ENCODE data around the gene TNFRSF17. TPM values are rescaled to one million over a fixed set of nuclear protein-coding genes. Genes with fewer than 3 reads are reported as not detected.
A peak's percentile ranks its signal among the peaks of the same experiment; 100 is the strongest.

Gene TNFRSF17
- total RNA-seq, 4 donors from 2014 or later, result not detected

GRCh38 chr16:12010388-12011251, 45.6 kb downstream of the TNFRSF17 start:
- Histone ChIP-seq H3K27me3 (no peaks in the 10 kb centered on the region), H3K27ac (peak overlapping the region; percentile 47 to 61 (median 55)), H3K4me1 (peaks cover 9 to 12% of the 10 kb centered on the region in 2 donors), H3K4me3 (no peak overlapping the region), H3K36me3 (no peaks in the 10 kb centered on the region), H3K9me3 (no peaks in the 10 kb centered on the region)
- intact Hi-C loops (cut with DNase I; ENCODE audit: low total_unique reads) (no loop called here), in situ Hi-C loops (cut with MboI; ENCODE audit: low sequenced_read_pairs in 4 of 4) (no loop called here)
- DNase-seq, result no peak
- TF ChIP-seq POLR2A (IDR thresholded peaks at IDR 0.05) (no peak), CTCF (IDR thresholded peaks at IDR 0.05 in 4 of 5, conservative IDR thresholded peaks at IDR 0.05 in 1 of 5) (no peak)
- peak; percentile 26 to 30 for ATAC-seq

- H3K4me3 ChIP-seq, result no peak overlapping the region
- no peaks in the 10 kb centered on the region for H3K9me3 ChIP-seq
- H3K27me3 ChIP-seq, result no peaks in the 10 kb centered on the region
- peaks cover 9 to 12% of the 10 kb centered on the region in 2 donors for H3K4me1 ChIP-seq
- intact Hi-C loops (cut with DNase I; ENCODE audit: low total_unique reads), result no loop called here
- H3K36me3 ChIP-seq, result no peaks in the 10 kb centered on the region
- no peak for DNase-seq
- in situ Hi-C loops (cut with MboI; ENCODE audit: low sequenced_read_pairs in 4 of 4), result no loop called here
- ATAC-seq, result no peak
- TF ChIP-seq POLR2A (IDR thresholded peaks at IDR 0.05), result no peak
- no peak for TF ChIP-seq CTCF (IDR thresholded peaks at IDR 0.05 in 4 of 5, conservative IDR thresholded peaks at IDR 0.05 in 1 of 5)
- peak overlapping the region in 2 of 4 donors; percentile 47 to 61 for H3K27ac ChIP-seq
These were observed 46.6 kb downstream of the TNFRSF17 start for GRCh38 chr16:12011565-12011964.

- in situ Hi-C loops (cut with MboI; ENCODE audit: low sequenced_read_pairs in 4 of 4), result no loop called here
These were observed 51.4 kb downstream of the TNFRSF17 start for GRCh38 chr16:12016291-12016947.

GRCh38 chr16:12017558-12017957, 52.5 kb downstream of the TNFRSF17 start:
- no peaks in the 10 kb centered on the region for H3K27me3 ChIP-seq
- no peaks in the 10 kb centered on the region for H3K9me3 ChIP-seq
- TF ChIP-seq POLR2A (IDR thresholded peaks at IDR 0.05), result no peak
- no peak for TF ChIP-seq CTCF (IDR thresholded peaks at IDR 0.05 in 4 of 5, conservative IDR thresholded peaks at IDR 0.05 in 1 of 5)
- intact Hi-C loops (cut with DNase I; ENCODE audit: low total_unique reads) (no loop called here), in situ Hi-C loops (cut with MboI; ENCODE audit: low sequenced_read_pairs in 4 of 4) (no loop called here)
- ATAC-seq, result no peak
- H3K27ac ChIP-seq, result no peak overlapping the region
- H3K36me3 ChIP-seq, result no peaks in the 10 kb centered on the region
- DNase-seq, result no peak
- peaks cover 6 to 8% of the 10 kb centered on the region in 2 donors for H3K4me1 ChIP-seq
- H3K4me3 ChIP-seq, result no peak overlapping the region

More at GRCh38 chr16:12016291-12016947, 51.4 kb downstream of the TNFRSF17 start:
- Histone ChIP-seq H3K4me1 (peaks cover 8 to 9% of the 10 kb centered on the region in 2 donors), H3K36me3 (no peaks in the 10 kb centered on the region), H3K27ac (no peak overlapping the region), H3K9me3 (no peaks in the 10 kb centered on the region), H3K4me3 (no peak overlapping the region), H3K27me3 (no peaks in the 10 kb centered on the region)
- ATAC-seq, result no peak
- TF ChIP-seq POLR2A (IDR thresholded peaks at IDR 0.05) (no peak), CTCF (IDR thresholded peaks at IDR 0.05 in 4 of 5, conservative IDR thresholded peaks at IDR 0.05 in 1 of 5) (no peak)
- no peak for DNase-seq
- intact Hi-C loops (cut with DNase I; ENCODE audit: low total_unique reads), result no loop called here

Other genes with a start within 250 kb of the TNFRSF17 start
- 10 to 100 TPM; 35.2 to 64.5 (median 51.2) TPM for gene TXNDC11, start 222.4 kb upstream of the TNFRSF17 start, total RNA-seq
- 10 to 100 TPM; 33.9 to 41.7 (median 37.9) TPM for gene ZC3H7A, start 168.0 kb upstream of the TNFRSF17 start, total RNA-seq
- 100 to 1,000 TPM; 215 to 302 (median 259) TPM for gene RSL1D1, start 113.7 kb upstream of the TNFRSF17 start, total RNA-seq
- 100 to 1,000 TPM in 3 of 4 donors, 10 to 100 TPM in 1; 86.9 to 169 (median 139) TPM for gene GSPT1, start 49.3 kb upstream of the TNFRSF17 start, total RNA-seq
- 1 to 10 TPM in 3 of 4 donors, not detected in 1; 2.3 to 5.5 (median 4.1) TPM for gene NPIPB2, start 23.2 kb upstream of the TNFRSF17 start, total RNA-seq
- 10 to 100 TPM; 10.4 to 19.3 (median 14.3) TPM for gene SNX29, start 11.5 kb downstream of the TNFRSF17 start, total RNA-seq

Measured in gastrocnemius medialis (tissue), 4 donors.